DOHH2 (cell line): ENCODE data around the gene ZNRF2.

Experiments
- H3F3A ChIP-seq: fragments of 200-600 bp; sonication (generic), shearing (Covaris generic); 2 replicates; pipeline ENCODE4 v1.6.0; 2016; ENCODE audit warnings: antibody characterized with exemption, mild to moderate bottlenecking; ENCODE audit not compliant: control insufficient read depth, insufficient read depth
- H3K27ac ChIP-seq: fragments of 200-600 bp; sonication (generic); 2 replicates; pipeline ENCODE4 v1.5.1; 2014; ENCODE audit warnings: low read depth, mild to moderate bottlenecking, low read length, moderate library complexity
- H3K27me3 ChIP-seq: fragments of 200-600 bp; sonication (generic); 2 replicates; pipeline ENCODE4 v1.6.1; 2014; ENCODE audit warnings: mild to moderate bottlenecking, low read length, mixed read lengths; ENCODE audit not compliant: control insufficient read depth
- H3K36me3 ChIP-seq: fragments of 200-600 bp; sonication (generic); 2 replicates; pipeline ENCODE4 v1.6.1; 2014; ENCODE audit warnings: mild to moderate bottlenecking, low read length, moderate library complexity, mixed read lengths; ENCODE audit not compliant: control insufficient read depth
- H3K4me1 ChIP-seq: fragments of 200-600 bp; sonication (generic); 2 replicates; pipeline ENCODE4 v1.6.1; 2014; ENCODE audit warnings: mild to moderate bottlenecking, low read length, mixed read lengths; ENCODE audit not compliant: control insufficient read depth
- H3K4me2 ChIP-seq: fragments of 200-600 bp; sonication (generic); 2 replicates; pipeline ENCODE4 v1.6.0; 2014; ENCODE audit warnings: mild to moderate bottlenecking, low read length, moderate library complexity
- H3K4me3 ChIP-seq: fragments of 200-600 bp; sonication (generic); 2 replicates; pipeline ENCODE4 v1.5.1; 2014; ENCODE audit warnings: mild to moderate bottlenecking, low read length, mixed read lengths
- H3K79me2 ChIP-seq: fragments of 200-600 bp; sonication (generic); 2 replicates; pipeline ENCODE4 v1.6.1; 2014; ENCODE audit warnings: mild to moderate bottlenecking, low read length, mixed read lengths; ENCODE audit not compliant: control insufficient read depth
- H3K9me2 ChIP-seq: fragments of 200-600 bp; sonication (generic); replicated peaks from 2 replicates; pipeline ENCODE4 v1.6.1; 2014; ENCODE audit warnings: mild to moderate bottlenecking, low read length, mixed read lengths; ENCODE audit not compliant: control insufficient read depth
- H3K9me3 ChIP-seq: fragments of 200-600 bp; sonication (generic); 2 replicates; pipeline ENCODE4 v1.6.1; 2014; ENCODE audit warnings: antibody characterized with exemption, low read length, mixed read lengths; ENCODE audit not compliant: control insufficient read depth, insufficient read depth
- H4K20me1 ChIP-seq: fragments of 200-600 bp; sonication (generic); 2 replicates; pipeline ENCODE4 v1.6.0; 2014; ENCODE audit warnings: low read depth, mild to moderate bottlenecking, antibody characterized with exemption, low read length, moderate library complexity; ENCODE audit not compliant: control insufficient read depth, insufficient read depth
- CTCF ChIP-seq: fragments of 200-600 bp; sonication (generic); IDR thresholded peaks from one replicate; pipeline ENCODE4 v1.5.1; 2014; ENCODE audit warnings: antibody characterized with exemption, mild to moderate bottlenecking, low read depth, low read length; ENCODE audit not compliant: poor library complexity, severe bottlenecking
- EZH2phosphoT487 ChIP-seq: fragments of 200-600 bp; sonication (generic); IDR thresholded peaks from 2 replicates; pipeline ENCODE4 v1.6.1; 2017; ENCODE audit warnings: borderline replicate concordance, mild to moderate bottlenecking, antibody characterized with exemption, low read length, moderate library complexity, mixed read lengths

ZNRF2 gene

GRCh38 chr7:30245913-30246312 lies 38.5 kb upstream of the ZNRF2 start:
- peaks cover 2% of the 10 kb centered on the region; the same call in 1 of the 2 replicates for H3F3A ChIP-seq
- no peaks in the 10 kb centered on the region for H3K79me2 ChIP-seq
- no peaks in the 10 kb centered on the region for H3K36me3 ChIP-seq
- no peaks in the 10 kb centered on the region for H4K20me1 ChIP-seq
- peaks cover 47% of the 10 kb centered on the region for H3K4me1 ChIP-seq
- H3K4me3 ChIP-seq, result no peak overlapping the region
- no peak overlapping the region for H3K4me2 ChIP-seq
- no peaks in the 10 kb centered on the region for H3K27me3 ChIP-seq
- H3K27ac ChIP-seq, result no peak overlapping the region
- no peaks in the 10 kb centered on the region for H3K9me3 ChIP-seq
- no peak for TF ChIP-seq CTCF
- no peak for TF ChIP-seq EZH2phosphoT487
- no peaks in the 10 kb centered on the region for H3K9me2 ChIP-seq

- Histone ChIP-seq H3K4me1 (peaks cover 46% of the 10 kb centered on the region), H3F3A (peaks cover 2% of the 10 kb centered on the region; the same call in 1 of the 2 replicates), H3K9me3 (no peaks in the 10 kb centered on the region), H3K27ac (no peak overlapping the region), H4K20me1 (no peaks in the 10 kb centered on the region), H3K36me3 (no peaks in the 10 kb centered on the region), H3K9me2 (no peaks in the 10 kb centered on the region), H3K4me2 (no peak overlapping the region), H3K4me3 (no peak overlapping the region), H3K79me2 (no peaks in the 10 kb centered on the region), H3K27me3 (no peaks in the 10 kb centered on the region)
- TF ChIP-seq CTCF (no peak), EZH2phosphoT487 (no peak)
Observed at GRCh38 chr7:30246392-30246791, 38.0 kb upstream of the ZNRF2 start.

- no peaks in the 10 kb centered on the region for H3K9me3 ChIP-seq
- H3K4me3 ChIP-seq, result peak overlapping the region; percentile 31
- H3K4me2 ChIP-seq, result peak overlapping the region; percentile 63
- no peaks in the 10 kb centered on the region for H3K36me3 ChIP-seq
- peaks cover 2% of the 10 kb centered on the region; the same call in 1 of the 2 replicates for H3F3A ChIP-seq
- peak overlapping the region; percentile 37 for H3K27ac ChIP-seq
- H3K27me3 ChIP-seq, result no peaks in the 10 kb centered on the region
- H4K20me1 ChIP-seq, result no peaks in the 10 kb centered on the region
- TF ChIP-seq EZH2phosphoT487 (no peak), CTCF (no peak)
- no peaks in the 10 kb centered on the region for H3K79me2 ChIP-seq
- peaks cover 41% of the 10 kb centered on the region for H3K4me1 ChIP-seq
- no peaks in the 10 kb centered on the region for H3K9me2 ChIP-seq
Observed at GRCh38 chr7:30247541-30248401, 36.6 kb upstream of the ZNRF2 start.
